HCT116 (cell line): ENCODE data around the gene GPR101. TPM values are rescaled to one million over a fixed set of nuclear protein-coding genes. Genes with fewer than 3 reads are reported as not detected.

ENCODE experiments used
- ATAC-seq: fragments of 200-7000 bp; cut with Tn5 transposase; 2 replicates; pipeline ENCODE4 v1.9.1; 2020; ENCODE audit warnings: mild to moderate bottlenecking, moderate library complexity
- BruUV-seq: library from RNA; stranded (reverse); fragments of 400-500 nt; replicated peaks from 2 replicates; lab custom pipeline; 2021; lab: Mats Ljungman, UMichigan
- CTCF ChIA-PET: fragments of 300-600 bp; sonication (Branson Sonifier 250); formaldehyde crosslinking; loops from one replicate; lab custom pipeline; 2021; ENCODE audit warnings: antibody characterized with exemption; lab: Charles Lee
- POLR2A ChIA-PET: fragments of 300-600, 350-600 bp; sonication (Branson Sonifier 250); formaldehyde crosslinking; loops from one replicate; lab custom pipeline; 2021; ENCODE audit warnings: antibody characterized with exemption; lab: Charles Lee
- RAD21 ChIA-PET, 2 experiments: fragments of 300-600 bp; sonication (Branson Sonifier 250); formaldehyde crosslinking; loops; one replicate each; lab custom pipeline; 2023; ENCODE audit warnings: low total read pairs in 2 of 2; ENCODE audit not compliant: uncharacterized antibody in 2 of 2, unreplicated experiment in 2 of 2, low non-redundant PET in 1 of 2; lab: Charles Lee
- DNase-seq: peaks from one replicate; pipeline ENCODE4 v3.0.0-alpha.2; 2010; ENCODE audit warnings: low read depth, low spot score
- H2AFZ ChIP-seq: fragments of 200-600 bp; shearing (Covaris generic), sonication (generic); 2 replicates; pipeline ENCODE4 v1.6.1; 2017; ENCODE audit warnings: low read depth, mixed run types, mixed read lengths, antibody characterized with exemption, low read length; ENCODE audit not compliant: poor library complexity, severe bottlenecking
- H3K27ac ChIP-seq: 2 replicates; pipeline ENCODE4 v1.5.1; 2012; ENCODE audit warnings: low read depth, low read length
- H3K27me3 ChIP-seq: fragments of 200-600 bp; sonication (generic); 2 replicates; pipeline ENCODE4 v1.6.1; 2016; ENCODE audit warnings: mixed run types, low read length, mixed read lengths; ENCODE audit not compliant: insufficient read depth
- H3K36me3 ChIP-seq, 2 experiments: fragments of 200-500 bp in 1 of 2; fragments of 200-600 bp in 1 of 2; sonication (Bioruptor generic) in 1 of 2; sonication (generic) in 1 of 2; 2 replicates each; pipeline versions ENCODE4 v1.5.1 to v1.6.1; 2014 to 2016; ENCODE audit warnings: low read length in 2 of 2, inconsistent platforms in 1 of 2, mixed read lengths in 1 of 2, mixed run types in 1 of 2; ENCODE audit not compliant: insufficient read depth in 2 of 2, control insufficient read depth in 1 of 2
- H3K4me1 ChIP-seq, 2 experiments: fragments of 200-600 bp in 1 of 2; sonication (generic) in 1 of 2; 2 replicates each; pipeline versions ENCODE4 v1.5.1 to v1.6.1; 2012 to 2017; ENCODE audit warnings: low read length in 2 of 2, inconsistent platforms in 1 of 2, mild to moderate bottlenecking in 1 of 2, mixed read lengths in 1 of 2, mixed run types in 1 of 2, moderate library complexity in 1 of 2; ENCODE audit not compliant: insufficient read depth in 2 of 2, control insufficient read depth in 1 of 2
- H3K4me2 ChIP-seq: fragments of 200-600 bp; sonication (generic); 2 replicates; pipeline ENCODE4 v1.6.1; 2017; ENCODE audit warnings: mixed run types, low read length, mixed read lengths
- H3K4me3 ChIP-seq, 2 experiments: fragments of 200-600 bp in 1 of 2; sonication (generic) in 1 of 2; replicated peaks in 1 of 2; 2 replicates each; pipeline ENCODE4 v1.5.1; 2011 to 2016; ENCODE audit warnings: low read length in 2 of 2, control low read depth in 1 of 2, low read depth in 1 of 2, mild to moderate bottlenecking in 1 of 2, mixed read lengths in 1 of 2, mixed run types in 1 of 2
- H3K79me2 ChIP-seq: fragments of 200-600 bp; sonication (generic); 2 replicates; pipeline ENCODE4 v1.6.1; 2017; ENCODE audit warnings: mild to moderate bottlenecking, mixed run types, low read length, moderate library complexity, mixed read lengths; ENCODE audit not compliant: insufficient read depth
- H3K9ac ChIP-seq: fragments of 200-600 bp; sonication (generic); 2 replicates; pipeline ENCODE4 v1.6.1; 2016; ENCODE audit warnings: low read length, mixed read lengths
- H3K9me2 ChIP-seq: fragments of 200-600 bp; sonication (generic), shearing (Covaris generic); 2 replicates; pipeline ENCODE4 v1.6.1; 2017; ENCODE audit warnings: mixed run types, mild to moderate bottlenecking, moderate library complexity; ENCODE audit not compliant: insufficient read depth
- H3K9me3 ChIP-seq, 2 experiments: fragments of 200-500 bp in 1 of 2; fragments of 200-600 bp in 1 of 2; sonication (Bioruptor generic) in 1 of 2; sonication (generic) in 1 of 2; 2 replicates each; pipeline ENCODE4 v1.6.1; 2014 to 2017; ENCODE audit warnings: low read length in 2 of 2, mixed read lengths in 2 of 2, inconsistent platforms in 1 of 2, low read depth in 1 of 2, mild to moderate bottlenecking in 1 of 2, mixed run types in 1 of 2, moderate library complexity in 1 of 2; ENCODE audit not compliant: control insufficient read depth in 1 of 2, insufficient read depth in 1 of 2
- H4K20me1 ChIP-seq: fragments of 200-600 bp; sonication (generic), shearing (Covaris generic); 2 replicates; pipeline ENCODE4 v1.6.1; 2017; ENCODE audit warnings: mixed run types, mild to moderate bottlenecking, moderate library complexity; ENCODE audit not compliant: insufficient read depth
- ATF3 ChIP-seq: IDR thresholded peaks from 2 replicates; pipeline ENCODE4 v1.6.1; 2012
- CBX3 ChIP-seq: IDR thresholded peaks from 2 replicates; pipeline ENCODE4 v1.6.1; 2012; ENCODE audit warnings: low read depth
- ELF1 ChIP-seq: IDR thresholded peaks from 2 replicates; pipeline ENCODE4 v1.6.1; 2012; ENCODE audit warnings: low read depth, borderline replicate concordance
- EZH2 ChIP-seq: fragments of 200-600 bp; sonication (generic); IDR thresholded peaks from 2 replicates; pipeline ENCODE4 v1.6.1; 2017; ENCODE audit warnings: antibody characterized with exemption, mixed run types
- REST ChIP-seq: IDR thresholded peaks from 2 replicates; pipeline ENCODE4 v1.6.1; 2012; ENCODE audit warnings: low read depth
- ZNF274 ChIP-seq: fragments of 200-500 bp; sonication (Bioruptor generic); IDR thresholded peaks from 2 replicates; pipeline ENCODE4 v1.6.1; 2014; ENCODE audit warnings: mild to moderate bottlenecking, low read depth, low read length, inconsistent platforms
- intact Hi-C: fragments of 100-400 bp; cut with micrococcal nuclease; formaldehyde crosslinking; loops from 2 replicates; pipeline ENCODE4 v1.10.0; 2022
- total RNA-seq: library from RNA; stranded (reverse); gene quantifications from one replicate; pipeline ENCODE4 v1.2.1, GENCODE V29; 2021; ENCODE audit not compliant: unreplicated experiment

The GPR101 gene
- total RNA-seq, 1 experiment from 2014 or later, result not detected

GRCh38 chrX:137071596-137071995 lies 37.8 kb upstream of the GPR101 start:
- Histone ChIP-seq H3K27me3 (no peaks in the 10 kb centered on the region), H3K4me2 (no peak overlapping the region), H3K79me2 (no peaks in the 10 kb centered on the region), H3K4me3 (no peak overlapping the region), H4K20me1 (no peaks in the 10 kb centered on the region), H3K9me3 (no peaks in the 10 kb centered on the region), H3K4me1 (no peaks in the 10 kb centered on the region), H2AFZ (no peak overlapping the region), H3K27ac (no peak overlapping the region), H3K36me3 (no peaks in the 10 kb centered on the region), H3K9ac (no peak overlapping the region), H3K9me2 (no peaks in the 10 kb centered on the region)
- DNase-seq (no peak), ATAC-seq (no peak)
- CTCF ChIA-PET, result no interaction called here
- RAD21 ChIA-PET, result no interaction called here
- intact Hi-C loops, result no loop called here
- POLR2A ChIA-PET, result no interaction called here
- TF ChIP-seq ZNF274 (no peak), ATF3 (no peak), REST (no peak), EZH2 (no peak)
- no TSS peak for BruUV-seq

- ChIA-PET RAD21 (no interaction called here), POLR2A (no interaction called here), CTCF (no interaction called here)
- Histone ChIP-seq H3K9ac (no peak overlapping the region), H3K36me3 (no peaks in the 10 kb centered on the region), H3K27me3 (no peaks in the 10 kb centered on the region), H3K4me3 (no peak overlapping the region), H3K9me2 (no peaks in the 10 kb centered on the region), H3K9me3 (no peaks in the 10 kb centered on the region), H4K20me1 (no peaks in the 10 kb centered on the region), H3K4me1 (no peaks in the 10 kb centered on the region), H3K4me2 (no peak overlapping the region), H3K27ac (no peak overlapping the region), H2AFZ (no peak overlapping the region), H3K79me2 (no peaks in the 10 kb centered on the region)
- intact Hi-C loops, result no loop called here
- no peak for ATAC-seq
- no TSS peak for BruUV-seq
- no peak for DNase-seq
- TF ChIP-seq ELF1 (no peak), ZNF274 (no peak), CBX3 (no peak)
Measured at GRCh38 chrX:137067147-137067546, 33.4 kb upstream of the GPR101 start.
